GM19397 (cell line): Measurements from ENCODE around the gene KRTAP19-1.

Source experiments
- ATAC-seq: cut with Tn5 transposase; IDR thresholded peaks from one replicate; pipeline ENCODE4 v1.9.1; 2021; ENCODE audit warnings: mild to moderate bottlenecking, moderate library complexity; ENCODE audit not compliant: unreplicated experiment

Gene KRTAP19-1

DNA sequence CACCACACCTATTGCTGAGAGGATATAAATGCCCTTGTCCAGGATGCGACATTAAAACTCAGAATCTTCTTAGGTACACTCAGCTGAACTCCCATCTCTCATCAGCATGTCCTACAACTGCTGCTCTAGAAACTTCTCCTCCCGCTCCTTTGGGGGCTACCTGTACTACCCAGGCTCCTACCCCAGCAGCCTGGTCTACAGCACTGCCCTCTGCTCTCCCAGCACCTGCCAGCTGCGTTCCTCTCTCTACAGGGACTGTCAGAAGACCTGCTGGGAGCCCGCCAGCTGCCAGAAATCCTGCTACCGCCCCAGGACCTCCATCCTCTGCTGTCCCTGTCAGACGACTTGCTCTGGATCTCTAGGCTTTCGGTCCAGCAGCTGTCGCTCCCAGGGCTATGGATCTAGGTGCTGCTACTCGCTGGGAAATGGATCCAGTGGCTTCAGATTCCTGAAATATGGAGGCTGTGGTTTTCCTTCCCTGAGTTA is 50.0 kb downstream of the KRTAP19-1 start, which contains the start of gene KRTAP13-4:
Gene KRTAP13-4, plus strand, starts transcription at position 51 of the 486 bp plus-strand sequence. Its CDS starts 56 bp downstream, at position 107.
- no peak for ATAC-seq
